Stimulated activated CD4-positive, alpha-beta T cell treated with anti-CD3 and anti-CD28 coated beads, Interleukin-15, amount 100 ng/mL, for 1 hour (primary cell): Measurements from ENCODE around the gene SLC27A2.

Source experiments
- DNase-seq, 2 donors: peaks; one replicate each; pipeline ENCODE4 v3.0.0-alpha.2; 2020; ENCODE audit warnings: low read depth in 1 of 2, low spot score in 1 of 2

Gene SLC27A2

GRCh38 chr15:50236433-50236832, 54.4 kb downstream of the SLC27A2 start:
- no peak for DNase-seq

- no peak for DNase-seq
Observed at GRCh38 chr15:50238255-50238654, 56.3 kb downstream of the SLC27A2 start.

- DNase-seq: no peak
Observed at GRCh38 chr15:50241684-50242450, 59.9 kb downstream of the SLC27A2 start.

DNA sequence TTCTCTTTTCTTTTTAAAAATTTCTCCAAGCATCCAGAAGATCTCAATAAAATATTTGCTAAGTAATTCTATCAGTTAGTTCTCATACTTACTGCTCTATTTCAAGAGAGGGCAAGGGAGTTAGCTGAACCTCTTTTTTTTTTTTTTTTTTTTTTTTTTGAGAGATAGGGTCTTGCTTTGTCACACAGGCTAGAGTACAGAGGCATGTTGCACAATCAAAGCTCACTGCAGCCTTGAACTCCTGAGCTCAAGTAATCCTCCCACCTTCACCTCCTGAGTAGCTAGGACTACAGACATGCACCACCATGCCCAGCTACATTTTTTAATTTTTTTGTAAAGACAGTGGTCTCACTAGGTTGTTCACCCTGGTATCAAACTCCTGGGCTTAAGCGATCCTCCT, 62.2 kb downstream of the SLC27A2 start:
- DNase-seq: no peak

DNA sequence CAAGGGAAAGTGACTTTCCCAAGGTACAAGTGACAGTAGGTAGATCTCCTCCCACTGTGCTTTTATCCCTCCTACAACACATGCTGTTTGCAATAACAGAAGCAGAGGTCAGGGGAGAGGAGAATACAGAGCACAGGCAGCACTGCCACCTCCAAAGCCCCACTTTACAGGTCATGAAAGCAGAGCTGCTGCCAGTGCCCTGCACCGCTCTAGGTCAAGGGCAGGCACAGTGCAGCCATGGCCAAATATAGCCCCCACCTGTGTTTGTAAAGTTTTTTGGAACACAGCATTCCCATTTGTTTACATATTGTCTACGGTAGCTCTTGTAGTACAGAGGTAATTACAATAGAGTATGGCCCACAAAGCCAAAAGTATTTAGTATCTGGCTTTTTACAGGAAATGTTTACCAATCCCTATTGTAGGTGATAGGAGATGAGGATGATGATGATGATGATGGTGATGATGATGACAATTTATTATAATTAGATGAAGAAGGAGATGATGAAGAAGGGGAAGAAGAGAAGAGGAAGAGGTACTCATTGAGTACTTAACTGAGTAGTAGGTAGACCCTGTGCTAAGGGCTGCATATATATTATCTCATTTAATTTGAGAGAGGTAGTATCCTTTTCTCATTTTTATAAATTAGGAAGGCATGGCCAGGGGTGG, 63.1 kb downstream of the SLC27A2 start:
- DNase-seq: no peak

DNA sequence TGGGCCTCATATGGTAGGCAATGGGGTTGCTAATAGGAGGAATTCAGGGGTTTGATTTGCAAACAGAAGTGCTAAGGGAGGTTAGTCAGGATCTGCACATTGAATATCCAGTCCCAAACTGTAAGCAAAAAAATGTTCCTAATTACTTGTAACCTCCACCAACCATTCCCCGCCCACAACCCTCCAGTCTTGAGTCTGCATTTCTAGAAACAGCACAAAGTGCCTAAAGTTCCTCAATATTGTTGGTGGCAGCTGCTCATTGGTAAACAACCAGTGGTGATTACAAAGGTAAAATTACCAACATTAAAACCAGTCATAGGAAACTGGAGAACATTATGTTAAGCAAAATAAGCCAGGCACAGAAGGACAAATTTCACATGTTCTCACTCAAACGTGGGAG, 64.6 kb downstream of the SLC27A2 start:
- DNase-seq: no peak

DNA sequence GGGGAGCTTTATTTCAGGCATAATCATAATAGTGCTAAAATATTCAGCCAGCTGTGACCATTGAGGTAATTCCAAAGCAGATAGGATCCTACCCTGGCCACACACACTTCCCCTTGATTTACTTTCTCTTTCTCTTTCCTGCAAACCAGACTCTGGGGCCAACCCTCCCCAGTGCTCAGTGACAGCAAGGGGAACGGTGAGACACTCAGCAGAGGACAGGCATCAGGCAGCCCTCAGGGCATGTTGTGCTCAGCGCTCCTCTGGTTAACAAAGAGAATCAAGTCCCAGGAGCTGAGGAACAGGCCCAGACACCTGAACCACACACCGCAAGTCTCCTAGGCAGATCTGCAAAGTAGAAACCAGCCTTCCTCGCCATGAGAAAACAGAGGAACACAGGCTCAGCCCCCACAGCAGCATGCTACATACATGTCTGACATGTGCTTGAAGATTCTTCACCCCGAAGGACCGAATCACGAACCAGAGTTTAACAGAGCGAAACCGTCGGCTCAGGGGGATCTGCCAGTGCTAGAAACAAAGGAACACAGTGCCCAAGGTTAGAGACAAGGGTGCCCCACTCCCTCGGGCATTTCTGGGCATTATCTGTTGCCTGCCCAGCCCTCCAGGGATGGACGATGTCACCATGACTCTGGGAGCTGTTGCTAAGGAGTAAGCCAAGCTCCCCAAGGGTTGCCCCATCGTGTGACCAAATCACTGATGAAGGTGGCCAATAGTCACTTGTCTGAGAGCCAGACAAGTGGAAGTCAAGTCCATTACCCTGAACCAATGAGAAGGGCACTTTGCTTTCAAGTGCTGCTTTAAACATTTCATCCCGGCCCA, 66.0 kb downstream of the SLC27A2 start:
- no peak for DNase-seq

DNA sequence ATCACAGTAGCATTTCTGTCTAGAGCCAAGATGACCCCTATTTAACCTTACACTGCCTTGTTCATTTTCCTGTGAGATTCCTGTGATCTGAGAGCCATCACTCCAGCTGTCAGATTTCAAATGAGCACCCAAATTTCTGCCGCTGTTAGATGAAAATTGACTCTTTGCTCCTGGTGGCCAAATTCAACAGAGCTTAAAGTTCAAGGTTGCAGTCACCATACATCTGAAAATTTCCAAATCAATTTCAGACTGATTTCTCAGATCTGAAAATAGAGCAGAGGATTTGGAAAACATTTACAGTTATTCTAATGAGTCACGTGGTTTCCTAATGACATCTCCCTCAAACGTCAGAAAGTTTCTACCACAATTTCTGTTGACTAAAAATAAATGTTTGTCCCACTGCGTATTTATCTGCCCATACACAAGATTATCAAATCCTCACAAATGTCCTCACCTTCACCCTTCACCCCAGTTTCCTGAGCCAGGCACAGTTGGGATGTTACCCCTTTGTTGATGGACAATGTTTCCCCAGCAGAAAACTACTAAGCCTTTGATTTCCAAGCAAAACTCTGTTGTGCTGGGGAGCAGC, 67.1 kb downstream of the SLC27A2 start:
- DNase-seq: no peak

GRCh38 chr15:50249704-50250103, 67.7 kb downstream of the SLC27A2 start:
- no peak for DNase-seq

- no peak for DNase-seq
Observed at GRCh38 chr15:50250760-50251394, 68.9 kb downstream of the SLC27A2 start.

DNA sequence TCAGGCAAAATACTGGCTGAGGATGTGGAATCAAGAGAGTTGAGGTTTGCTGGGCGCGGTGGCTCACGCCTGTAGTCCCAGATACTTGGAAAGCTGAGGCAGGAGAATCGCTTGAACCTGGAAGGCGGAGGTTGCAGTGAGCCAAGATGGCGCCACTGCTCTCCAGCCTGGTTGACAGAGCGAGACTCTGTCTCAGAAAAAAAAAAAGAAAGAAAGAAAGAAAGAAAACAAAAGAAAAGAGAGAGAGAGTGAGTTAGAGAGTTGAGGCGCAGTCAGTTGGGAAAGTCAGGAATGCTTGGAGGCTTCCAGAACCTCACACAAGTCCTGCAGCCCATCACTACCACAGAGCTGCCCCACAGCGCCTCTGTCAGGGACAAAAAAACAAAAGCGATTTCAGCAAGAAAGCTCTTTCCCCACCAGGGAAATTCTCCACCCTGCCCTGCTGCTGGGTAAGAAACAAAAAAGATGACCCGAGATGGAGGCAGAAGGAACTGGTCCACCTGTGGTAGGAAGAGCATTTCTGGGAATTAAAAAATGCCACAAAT, 69.7 kb downstream of the SLC27A2 start:
- DNase-seq: no peak

GRCh38 chr15:50252556-50252955, 70.6 kb downstream of the SLC27A2 start:
- no peak for DNase-seq

- no peak for DNase-seq
Observed at GRCh38 chr15:50256188-50257041, 74.4 kb downstream of the SLC27A2 start.

DNA sequence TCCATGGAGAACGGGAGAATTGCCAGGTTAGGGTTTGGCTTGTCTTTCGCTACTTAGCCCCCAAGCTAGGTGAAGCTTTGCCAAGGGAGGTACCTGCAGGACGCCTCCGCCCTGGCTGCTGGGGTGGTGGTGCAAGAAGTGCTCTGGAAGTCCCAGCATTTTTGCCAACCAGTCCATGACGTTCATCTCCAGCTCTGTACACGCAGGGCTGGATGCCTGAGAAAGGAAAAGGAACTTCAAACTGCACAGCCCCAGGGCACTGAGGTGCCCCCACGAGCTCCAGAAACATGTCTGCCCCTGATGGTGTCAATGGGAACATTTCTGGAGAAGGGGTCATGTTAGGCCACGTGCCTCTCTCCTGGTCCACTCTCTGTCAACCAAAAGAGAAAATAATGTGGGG, 75.3 kb downstream of the SLC27A2 start:
- no peak for DNase-seq

DNA sequence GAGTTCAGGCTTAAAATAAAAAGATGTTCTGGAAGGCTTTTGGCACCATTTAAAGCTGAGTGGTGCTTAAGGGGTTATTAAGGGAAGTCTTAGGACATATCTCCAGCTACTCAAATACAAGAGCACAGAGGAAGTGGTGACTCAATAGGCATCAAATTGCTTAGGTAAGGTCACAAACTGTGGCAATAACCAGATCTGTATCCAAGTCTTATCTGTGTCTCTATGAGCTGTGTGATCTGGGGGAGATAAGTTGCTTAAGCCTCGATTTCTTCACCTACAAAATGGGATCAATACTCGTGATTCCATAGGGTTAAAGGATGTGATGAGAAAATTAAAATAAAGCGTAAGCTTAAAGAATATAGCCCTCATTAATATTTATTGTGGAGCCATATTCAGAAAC, 75.9 kb downstream of the SLC27A2 start:
- no peak for DNase-seq

DNA sequence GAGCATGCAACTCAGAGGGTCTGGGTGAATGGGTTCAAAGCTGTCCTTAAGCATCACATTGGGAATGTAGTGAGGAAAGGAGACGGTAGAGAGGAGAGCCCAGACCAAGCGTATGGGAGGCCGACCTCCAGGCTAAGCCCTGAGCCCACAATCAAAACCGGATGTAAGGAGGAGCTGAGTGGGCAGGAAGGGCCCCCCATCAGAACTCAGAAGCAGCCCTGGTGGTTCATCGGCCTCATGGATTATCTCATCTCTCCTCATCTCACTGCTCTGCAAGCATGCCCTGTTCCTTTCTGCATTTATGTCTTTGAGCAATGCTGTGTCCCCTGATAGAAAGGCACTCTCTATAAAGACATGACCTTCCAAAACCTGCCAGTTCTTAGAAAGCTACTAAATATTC, 77.3 kb downstream of the SLC27A2 start:
- no peak for DNase-seq

- no peak for DNase-seq
Observed at GRCh38 chr15:50260969-50261496, 79.0 kb downstream of the SLC27A2 start.

DNA sequence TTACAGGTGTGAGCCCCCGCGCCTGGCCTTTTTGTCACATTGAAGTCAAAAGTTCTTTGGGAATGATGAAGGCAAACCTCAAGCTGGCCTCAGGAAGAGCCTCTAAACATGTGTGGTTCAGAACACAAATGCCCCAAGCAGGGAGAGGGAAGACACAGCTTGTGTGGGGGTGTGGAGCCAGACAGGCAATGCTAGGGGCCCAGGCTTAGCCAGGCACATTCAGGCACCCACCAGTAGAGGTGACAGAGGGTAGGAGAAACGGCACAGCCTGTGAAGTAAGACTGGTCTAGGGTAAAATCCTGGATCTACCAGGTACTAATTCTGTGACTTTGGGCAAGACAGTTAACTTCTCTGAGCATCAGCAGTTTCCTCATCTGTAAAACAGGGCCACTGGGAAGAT, 80.0 kb downstream of the SLC27A2 start:
- no peak for DNase-seq

GRCh38 chr15:50262533-50262932, 80.5 kb downstream of the SLC27A2 start:
- no peak for DNase-seq

DNA sequence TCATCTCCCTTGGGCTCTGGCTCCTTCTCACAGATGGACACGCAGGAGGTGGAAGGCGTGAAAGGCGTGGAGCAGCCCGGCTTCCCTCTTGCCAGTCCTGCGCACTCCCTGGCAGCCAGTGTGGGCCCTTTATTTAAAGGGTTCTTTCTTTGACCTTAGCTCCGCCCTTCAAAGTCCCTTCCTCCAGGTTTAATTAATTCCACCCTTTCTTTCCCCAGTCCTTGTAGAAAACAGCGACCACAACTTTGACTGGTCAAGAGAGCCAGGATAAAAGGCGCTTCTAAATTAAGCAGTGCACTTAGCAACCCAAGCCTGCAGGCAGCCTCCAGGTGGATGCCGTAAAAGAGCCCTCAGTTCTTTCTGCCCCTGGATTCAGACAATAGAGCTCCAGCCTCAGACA, 83.6 kb downstream of the SLC27A2 start, which contains the start of gene HDC:
TSS of gene HDC (minus strand) at position 107 of the 400 bp plus-strand sequence. CDS start at position 4, 103 bp downstream.
- DNase-seq: no peak
